Measurements from ENCODE around the gene ACTR6. TPM values are rescaled to one million over a fixed set of nuclear protein-coding genes. Genes with fewer than 3 reads are reported as not detected.

The ACTR6 gene
- total and polyA plus RNA-seq, 2 donors (not counting 3 experiments of a cell fraction or from before 2014, with no cell fraction given), result 7.5 to 23.2 TPM

GRCh38 chr12:100185361-100185894 lies 15.2 kb upstream of the ACTR6 start:
- H3K4me2 ChIP-seq (ENCODE audit: insufficient read depth, low read length), result no peak overlapping the region
- no peaks in the 10 kb centered on the region for H3K4me1 ChIP-seq (ENCODE audit: control insufficient read depth, extremely low read depth, insufficient read depth, low read length)
- no peak for DNase-seq (ENCODE audit: low read depth, low spot score)
- no peak overlapping the region for H3K27ac ChIP-seq (ENCODE audit: insufficient read depth, low read depth, low read length)
- no peak overlapping the region for H2AFZ ChIP-seq (ENCODE audit: low read depth, low read length)
- H3K9ac ChIP-seq (replicated peaks; ENCODE audit: extremely low read depth, insufficient read depth, low read length), result no peak overlapping the region
- TF ChIP-seq GATA2 (IDR thresholded peaks at IDR 0.05; ENCODE audit: insufficient read depth, insufficient read length, low read depth, low read length) (no peak), CTCF (IDR thresholded peaks at IDR 0.05; ENCODE audit: extremely low read depth in 1 of 2, insufficient read depth in 1 of 2, low read depth in 1 of 2, low read length in 2 of 2) (no peak), POLR2AphosphoS5 (IDR thresholded peaks at IDR 0.05; ENCODE audit: insufficient read depth, low read depth, low read length) (no peak), JUN (IDR thresholded peaks at IDR 0.05; ENCODE audit: borderline replicate concordance, insufficient read depth, insufficient read length, low read depth) (no peak), MYC (IDR thresholded peaks at IDR 0.05; ENCODE audit: low read depth, low read length) (no peak), FOS (IDR thresholded peaks at IDR 0.05; ENCODE audit: borderline replicate concordance, insufficient read depth, low read length) (no peak), MAX (IDR thresholded peaks at IDR 0.05; ENCODE audit: insufficient read depth, insufficient read length) (no peak), POLR2A (IDR thresholded peaks at IDR 0.05; ENCODE audit: low read depth, low read length) (no peak)
- CTCF ChIA-PET, result interaction anchor here (1.0 kb wide), 1 partner anchor 31 kb away, joined by 3 read pairs; no protein-coding TSS in a partner anchor
- H3K27me3 ChIP-seq (ENCODE audit: control insufficient read depth in 2 of 2, insufficient read depth in 2 of 2, low read length in 2 of 2), result peaks cover 0 to 2% of the 10 kb centered on the region in 2 experiments
- H3K4me3 ChIP-seq (replicated peaks in 1 of 3; ENCODE audit: insufficient read depth in 1 of 3, low read depth in 1 of 3, low read length in 3 of 3), result no peak overlapping the region
- no peaks in the 10 kb centered on the region for H3K9me3 ChIP-seq (replicated peaks; ENCODE audit: control insufficient read depth, insufficient read depth, low read length)
- H4K20me1 ChIP-seq (replicated peaks; ENCODE audit: control insufficient read depth, extremely low read depth, insufficient read depth, low read length), result no peaks in the 10 kb centered on the region
- dilution Hi-C loops (cut with MboI; ENCODE audit: extremely low pct_ligation_motif_present, low sequenced_read_pairs) (no loop called here), intact Hi-C loops (cut with micrococcal nuclease) (no loop called here)
- no TSS peak for BruUV-seq (replicated peaks)
- H3K36me3 ChIP-seq (ENCODE audit: control insufficient read depth in 2 of 2, extremely low read depth in 1 of 2, insufficient read depth in 2 of 2, low read length in 2 of 2), result no peaks in the 10 kb centered on the region
- FAIRE-seq, result no peak
- no peaks in the 10 kb centered on the region for H3K79me2 ChIP-seq (ENCODE audit: control insufficient read depth, insufficient read depth, low read length)
- POLR2A ChIA-PET, result no interaction called here
- no peaks in the 10 kb centered on the region for H3K9me1 ChIP-seq (replicated peaks; ENCODE audit: control insufficient read depth, extremely low read depth, insufficient read depth, low read length)

Data from endothelial cell of umbilical vein (primary cell).